Left renal cortex interstitium (tissue), 4 donors: ENCODE data around the gene SETBP1. TPM values are rescaled to one million over a fixed set of nuclear protein-coding genes. Genes with fewer than 3 reads are reported as not detected.

Source experiments
- DNase-seq, 4 donors: peaks; one replicate each; pipeline ENCODE4 v3.0.0-alpha.2; 2013; ENCODE audit warnings: low read depth in 4 of 4, low spot score in 2 of 4, missing footprints in 1 of 4
- polyA plus RNA-seq, 4 donors: library from polyadenylated mRNA; unstranded; fragments of 120-200 nt; gene quantifications; one replicate each; pipeline ENCODE4 v1.2.1, GENCODE V29; 2013; ENCODE audit not compliant: insufficient read length in 4 of 4

SETBP1 gene
- polyA plus RNA-seq, 4 donors = 28.3 to 34.8 (median 28.7) TPM

DNA sequence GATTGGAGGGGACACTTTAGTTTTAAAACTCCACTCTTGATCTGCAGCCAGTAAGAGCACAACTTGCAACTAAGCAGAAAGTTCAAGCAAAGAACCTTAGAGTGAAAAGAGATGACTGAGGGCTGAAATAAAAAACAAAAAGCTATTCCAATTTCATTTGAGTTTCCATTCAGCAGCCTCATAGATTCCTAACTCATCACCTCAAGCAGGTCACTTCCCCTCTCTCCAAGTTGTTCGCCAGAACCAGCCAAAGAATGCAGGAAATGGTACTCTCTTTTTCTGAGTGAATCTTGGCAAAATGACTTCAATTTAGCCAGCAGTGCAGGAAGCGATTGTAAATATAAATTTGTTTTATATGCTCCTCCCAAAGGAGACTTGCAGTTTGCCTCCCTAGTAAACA lies 213.3 kb downstream of the SETBP1 start:
- no peak for DNase-seq

DNA sequence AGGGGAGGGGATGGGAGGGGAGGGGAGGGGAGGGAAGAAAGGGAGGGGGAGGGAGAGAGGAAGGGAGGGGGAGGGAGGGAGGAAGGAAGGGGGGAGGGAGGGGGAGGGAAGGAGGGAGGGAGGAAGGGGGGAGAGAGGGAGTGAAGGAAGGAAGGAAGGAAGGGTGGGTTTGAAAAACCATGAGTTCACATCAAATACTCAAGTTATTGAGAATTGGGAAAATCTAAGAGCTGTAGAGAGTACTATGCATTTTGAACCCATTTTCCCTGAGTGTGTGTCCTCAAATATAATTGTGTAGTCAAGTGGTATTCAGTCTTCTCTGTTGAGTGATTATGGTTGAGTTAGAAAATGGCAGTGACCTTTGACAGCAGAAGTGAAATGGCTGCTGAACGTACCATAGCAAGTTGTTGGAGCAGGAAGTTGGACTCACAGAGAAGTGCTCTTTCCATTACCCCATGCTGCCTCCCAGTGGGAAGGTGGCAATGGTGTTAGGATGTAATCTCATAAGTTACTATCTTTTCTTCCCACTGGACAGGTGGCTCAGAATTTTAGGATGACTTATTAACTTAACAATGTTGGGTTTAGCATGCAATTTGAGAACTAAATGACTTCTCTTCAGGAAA lies 214.6 kb downstream of the SETBP1 start:
- no peak for DNase-seq

DNA sequence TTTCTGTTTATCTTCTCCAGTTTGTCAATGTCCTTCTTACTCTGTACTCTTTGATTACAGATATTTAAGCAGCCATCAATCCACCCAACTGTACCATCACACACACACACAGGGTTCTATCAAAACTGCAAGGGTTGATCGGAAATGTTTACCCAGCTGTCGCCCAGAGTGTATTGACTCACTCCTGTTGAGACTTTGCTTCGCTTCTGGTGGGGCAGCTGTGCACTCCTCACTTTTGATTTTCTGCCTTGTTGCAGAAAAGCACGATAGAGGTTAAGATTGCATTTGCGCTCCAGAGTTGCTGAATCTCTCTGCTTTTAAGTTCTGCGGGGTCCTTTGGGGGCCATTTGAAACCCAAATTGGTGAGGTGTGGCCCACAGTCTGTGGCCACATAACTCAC lies 216.2 kb downstream of the SETBP1 start:
- no peak for DNase-seq

DNA sequence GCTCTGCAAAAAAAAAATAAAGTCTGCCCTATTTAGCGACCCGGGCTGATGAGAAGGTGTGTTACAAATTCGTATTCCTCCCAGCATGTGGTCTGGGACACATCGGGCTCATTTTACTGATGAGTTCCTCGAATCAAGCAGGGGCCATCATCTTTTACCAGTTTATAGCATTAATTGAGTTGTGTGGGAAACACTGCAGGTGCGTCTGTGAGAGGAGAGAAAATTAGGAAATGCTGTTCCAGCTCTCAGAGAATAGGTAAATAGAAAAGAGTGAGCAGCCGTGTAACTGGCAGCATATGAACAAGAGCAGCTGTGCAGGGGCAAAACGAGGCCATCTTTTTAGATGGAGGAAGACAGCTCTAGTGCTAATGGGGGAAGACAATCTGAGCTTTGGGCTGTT lies 216.7 kb downstream of the SETBP1 start:
- no peak for DNase-seq

DNA sequence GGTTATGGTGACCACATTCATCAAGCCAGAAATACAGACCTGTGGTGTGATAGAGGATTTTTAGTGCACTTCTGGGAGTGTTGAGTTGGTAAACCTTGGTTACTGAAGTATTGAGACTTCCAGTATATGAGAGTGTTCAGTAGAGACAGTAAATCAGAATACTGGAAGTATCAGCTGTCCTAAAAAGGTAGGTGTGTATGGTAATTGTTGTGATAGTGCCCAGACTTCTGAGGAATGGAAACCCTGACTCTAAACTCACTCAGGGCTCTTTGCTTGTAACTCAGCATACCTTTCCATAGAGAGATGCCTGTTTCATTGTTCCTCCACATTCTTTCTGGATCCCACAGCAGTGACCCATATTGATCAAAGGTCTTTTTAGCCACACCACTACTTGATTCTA lies 217.1 kb downstream of the SETBP1 start:
- DNase-seq = no peak

DNA sequence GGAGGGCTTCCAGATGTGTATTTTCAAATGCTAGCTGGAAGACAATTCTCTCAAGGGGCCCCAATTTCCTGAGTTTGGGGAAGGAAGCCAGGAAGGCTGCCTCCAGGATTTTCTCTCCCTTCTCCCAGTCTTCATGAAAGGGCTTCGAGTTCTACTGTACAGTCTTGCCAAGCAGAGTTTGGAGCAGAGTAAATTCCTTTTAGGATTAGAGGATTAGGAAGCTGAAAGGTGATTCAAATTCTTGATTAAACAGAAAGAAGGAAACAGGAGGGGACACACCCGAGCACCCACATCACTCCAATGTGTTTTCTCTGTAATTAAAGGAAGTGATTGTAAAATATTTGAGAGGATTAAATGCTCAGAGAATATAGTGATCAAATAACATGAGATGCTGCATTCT lies 217.8 kb downstream of the SETBP1 start:
- no peak for DNase-seq

DNA sequence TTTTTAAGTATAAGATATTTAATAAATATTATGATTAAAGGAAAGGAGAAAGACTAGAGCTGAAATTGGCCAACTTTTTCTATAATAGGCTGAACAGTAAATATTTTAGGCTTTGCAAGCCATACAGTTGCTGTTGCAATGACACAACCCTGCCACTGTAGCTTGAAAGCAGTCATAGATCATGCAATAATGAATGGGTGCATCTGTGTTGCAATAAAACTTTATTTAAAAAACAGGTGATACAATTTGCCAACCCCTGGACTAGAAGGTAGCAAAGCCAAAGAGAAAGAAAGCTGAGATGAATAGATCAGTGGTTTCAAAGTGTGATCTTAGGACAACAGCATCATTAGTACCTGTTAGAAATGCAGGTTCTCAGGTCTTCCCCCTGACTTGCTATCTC lies 219.1 kb downstream of the SETBP1 start:
- no peak for DNase-seq

DNA sequence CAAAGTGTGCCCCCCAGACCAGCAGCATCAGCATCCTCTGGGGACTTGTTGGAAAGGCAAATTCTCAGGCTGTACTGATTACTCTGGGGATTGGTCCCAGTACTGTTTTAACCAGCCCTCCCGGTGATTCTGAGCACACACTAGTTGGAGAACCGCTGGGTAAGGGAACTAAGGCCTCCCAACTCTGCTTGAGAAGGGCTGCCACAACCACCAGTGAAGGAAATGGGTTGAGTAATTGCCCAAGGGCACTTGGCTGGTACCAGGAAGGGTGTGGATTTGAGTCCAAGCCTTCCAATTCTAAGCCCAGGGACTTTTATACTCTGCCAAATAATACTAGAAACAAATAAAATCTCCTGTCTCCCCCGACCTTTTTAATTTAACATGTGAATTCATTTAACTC lies 219.9 kb downstream of the SETBP1 start:
- DNase-seq = no peak

DNA sequence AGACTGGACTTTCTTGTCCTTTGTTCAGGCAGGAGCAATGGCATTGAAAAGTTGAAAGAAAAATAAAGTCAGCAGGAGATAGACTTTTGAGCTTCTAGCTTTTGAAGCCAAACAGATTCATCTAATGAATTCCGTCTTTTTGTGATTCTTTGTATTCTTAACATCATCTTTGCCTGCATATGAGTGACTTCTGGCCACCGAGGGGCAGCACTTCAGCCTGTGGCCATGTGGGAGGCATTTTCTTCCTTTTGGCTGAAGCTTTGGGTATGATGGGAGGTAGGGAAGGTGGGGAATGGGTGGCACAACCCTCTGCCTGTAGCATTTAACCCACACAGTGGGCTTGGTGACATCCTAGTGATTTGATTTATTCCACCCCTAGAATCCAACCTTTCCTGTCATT lies 220.6 kb downstream of the SETBP1 start:
- no peak for DNase-seq

DNA sequence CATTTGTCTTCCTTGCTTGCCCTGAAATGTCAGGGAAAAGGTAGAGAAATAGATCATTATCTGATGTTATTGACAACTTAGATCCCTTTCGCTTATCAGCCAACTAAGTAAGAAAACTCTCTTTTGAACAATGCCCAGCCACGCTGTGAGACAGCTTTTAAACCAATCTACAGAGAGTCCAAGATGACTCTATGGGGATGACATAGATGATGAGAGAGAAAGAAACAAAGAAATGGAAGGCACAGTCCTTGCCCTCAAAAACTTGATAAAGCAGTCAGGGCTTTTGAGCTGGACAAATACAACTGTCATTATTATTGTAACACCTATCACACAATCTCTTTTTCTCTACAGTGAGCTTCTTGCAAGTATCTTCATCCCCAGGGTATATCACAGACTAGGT lies 222.6 kb downstream of the SETBP1 start:
- no peak for DNase-seq

DNA sequence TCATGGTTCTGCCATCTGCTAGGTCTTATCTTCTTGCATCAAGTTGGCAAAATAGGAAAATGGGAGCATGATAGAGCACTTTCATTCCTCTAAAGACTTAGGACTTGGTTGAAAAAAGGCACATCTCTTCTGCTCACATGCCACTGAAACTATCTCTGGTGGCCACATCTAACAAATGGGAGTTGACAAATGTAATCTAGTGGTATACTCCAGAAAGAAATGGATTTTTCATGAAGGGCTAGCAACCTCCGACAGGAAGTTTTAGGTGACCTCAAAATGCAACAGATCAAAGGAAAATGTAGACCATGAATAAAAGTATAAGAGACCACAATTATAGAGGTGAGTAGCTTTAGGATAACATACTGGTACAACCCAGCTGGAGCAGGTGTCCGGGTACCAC lies 224.1 kb downstream of the SETBP1 start:
- DNase-seq = no peak

DNA sequence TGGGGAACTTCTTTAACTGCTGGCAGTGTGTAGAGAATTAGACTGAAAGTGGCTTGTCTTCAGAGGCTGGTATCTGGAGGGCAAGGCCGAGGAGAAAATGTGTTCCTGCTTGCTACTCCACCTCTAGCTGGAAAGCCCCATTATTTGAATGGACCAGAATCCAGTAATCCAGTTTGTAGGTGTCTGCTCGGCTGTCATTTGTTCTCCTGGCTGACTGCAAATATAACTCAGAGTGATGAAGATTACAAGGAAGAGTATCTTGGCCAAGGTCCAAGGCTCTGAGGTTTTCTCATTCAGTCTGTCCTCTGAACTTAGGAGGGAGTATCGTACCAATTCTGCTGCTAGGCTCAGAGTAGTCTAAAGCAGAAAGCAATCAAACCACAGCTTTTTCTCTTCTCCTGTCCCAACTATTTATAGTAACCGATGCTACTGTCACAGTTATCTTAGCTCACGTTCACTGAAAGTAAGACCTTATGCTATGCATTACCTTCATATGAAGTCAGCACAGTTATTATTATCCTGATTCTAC lies 228.6 kb downstream of the SETBP1 start:
- DNase-seq = no peak

DNA sequence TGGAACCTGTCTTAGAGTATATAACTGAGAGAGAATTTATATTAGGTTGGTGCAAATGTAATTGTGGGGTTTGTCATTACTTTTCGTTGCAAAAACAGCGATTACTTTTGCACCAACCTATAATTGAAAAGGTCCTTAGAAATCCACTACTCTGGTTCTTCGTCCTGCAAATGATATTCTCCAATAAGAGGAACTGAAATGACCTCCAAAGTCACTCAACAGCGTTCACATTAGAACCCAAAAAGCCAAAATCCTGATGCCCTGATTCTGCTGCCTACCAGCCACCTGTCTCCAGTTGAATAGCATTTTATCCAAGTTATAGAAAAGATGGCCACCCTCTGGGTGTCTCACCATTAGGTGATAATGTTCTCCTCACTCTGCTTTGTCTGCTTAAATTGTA lies 230.6 kb downstream of the SETBP1 start:
- DNase-seq = no peak

DNA sequence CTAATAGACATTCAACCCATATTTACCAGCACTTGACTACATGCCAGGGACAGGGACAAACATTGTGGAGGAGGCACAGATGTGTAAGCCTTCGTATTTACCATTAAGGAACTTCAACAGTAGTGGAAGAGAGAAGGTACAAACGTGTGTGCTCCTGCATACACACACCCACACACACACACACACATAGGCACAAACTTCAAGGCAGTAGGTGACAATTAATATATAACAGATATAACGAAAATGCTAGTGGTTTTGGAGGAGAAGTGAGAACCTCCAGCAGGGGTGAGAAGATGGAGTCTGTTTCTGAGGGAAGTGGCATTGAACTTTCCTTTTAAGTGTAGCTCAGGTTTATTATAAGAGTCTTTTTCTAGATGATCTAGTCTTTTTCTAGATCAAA lies 231.1 kb downstream of the SETBP1 start:
- DNase-seq = no peak

DNA sequence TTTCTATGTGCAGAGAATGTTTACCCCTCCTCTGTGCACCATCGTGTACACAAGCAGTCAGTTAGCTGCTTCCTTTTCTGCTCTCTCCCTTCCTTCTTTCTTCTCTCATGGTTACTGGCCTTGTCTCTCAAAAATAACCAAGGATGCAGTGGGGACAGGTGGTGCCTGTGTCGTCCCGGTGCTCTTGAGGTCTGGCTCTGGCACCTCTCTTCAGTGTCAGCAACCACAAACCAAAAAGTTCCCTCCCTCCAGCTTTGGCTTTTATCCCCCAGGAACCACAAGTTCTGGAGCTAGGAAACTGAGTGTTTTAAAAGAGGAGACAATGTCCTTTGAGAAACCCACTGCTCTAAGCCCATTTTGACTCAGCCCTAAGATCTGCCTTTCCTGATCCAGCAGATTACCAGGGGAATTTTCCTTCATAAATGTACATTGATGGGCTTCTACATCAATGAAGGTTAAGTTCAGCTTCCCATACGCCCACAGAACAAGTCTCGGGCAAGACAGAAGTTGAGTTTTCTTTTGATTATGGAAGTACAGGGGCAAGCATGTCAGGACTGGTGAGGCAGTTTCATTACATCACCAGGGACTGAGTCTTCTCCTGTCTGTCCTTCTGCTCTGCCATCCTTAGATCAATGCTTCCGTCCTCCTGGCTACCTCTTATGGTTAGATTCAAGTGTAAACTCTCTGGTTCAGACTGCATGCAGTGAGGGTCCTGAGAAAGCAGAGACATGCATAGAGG lies 232.2 kb downstream of the SETBP1 start:
- DNase-seq = no peak

DNA sequence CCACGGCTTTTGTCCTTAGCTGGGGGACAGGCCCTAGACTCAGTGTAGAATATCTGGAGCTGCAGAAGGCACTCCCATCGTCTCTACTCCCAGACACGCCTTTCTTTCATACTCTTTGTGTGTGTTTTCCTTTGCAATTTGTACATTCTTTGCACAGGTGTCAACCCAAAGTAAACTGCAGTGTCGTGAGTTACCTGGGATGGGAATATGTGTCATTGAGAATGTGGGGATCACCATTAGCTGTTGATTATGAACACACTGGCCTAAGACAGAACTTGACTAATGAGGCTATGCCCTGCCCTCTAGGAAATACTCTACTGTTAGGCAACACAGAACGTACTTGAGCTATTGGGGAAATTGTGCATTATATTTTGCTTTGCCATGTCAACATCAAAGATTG lies 233.3 kb downstream of the SETBP1 start:
- DNase-seq = no peak

DNA sequence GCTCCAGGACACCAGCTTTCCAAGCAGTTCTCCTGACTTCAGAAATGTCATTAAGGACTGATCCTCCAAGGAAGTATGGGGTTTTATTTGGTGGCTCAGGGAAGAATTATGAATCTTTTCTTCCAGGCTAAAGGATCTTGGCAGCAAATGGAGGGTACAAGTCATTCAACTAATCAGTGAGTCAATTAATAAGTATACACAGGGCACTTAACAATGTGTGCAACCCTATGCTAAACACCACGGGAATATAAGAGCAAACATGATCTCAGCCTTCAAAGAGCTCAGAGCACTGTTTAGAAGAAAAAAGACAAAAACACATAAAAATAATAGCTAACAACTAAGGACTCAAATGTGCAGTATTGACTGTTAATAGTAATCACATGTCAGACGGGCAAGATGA lies 234.5 kb downstream of the SETBP1 start:
- no peak for DNase-seq

DNA sequence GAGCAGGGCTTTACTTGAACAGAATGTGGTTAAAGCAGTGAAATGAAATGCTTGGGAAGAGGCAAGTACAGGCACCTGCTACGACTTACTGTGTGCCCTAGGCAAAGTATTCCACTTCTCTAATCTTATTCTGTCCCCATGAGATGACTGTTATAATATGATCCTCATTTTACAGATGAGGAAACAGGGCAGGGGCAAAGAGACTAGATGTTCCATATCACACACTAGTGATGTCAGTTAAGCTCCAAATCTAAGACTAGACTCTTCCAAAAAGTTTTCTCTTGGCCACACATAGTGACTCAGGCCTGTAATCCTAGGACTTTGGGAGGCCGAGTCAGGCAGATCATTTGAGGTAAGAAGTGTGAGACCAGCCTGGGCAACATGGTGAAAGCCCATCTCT lies 235.0 kb downstream of the SETBP1 start:
- DNase-seq = no peak

DNA sequence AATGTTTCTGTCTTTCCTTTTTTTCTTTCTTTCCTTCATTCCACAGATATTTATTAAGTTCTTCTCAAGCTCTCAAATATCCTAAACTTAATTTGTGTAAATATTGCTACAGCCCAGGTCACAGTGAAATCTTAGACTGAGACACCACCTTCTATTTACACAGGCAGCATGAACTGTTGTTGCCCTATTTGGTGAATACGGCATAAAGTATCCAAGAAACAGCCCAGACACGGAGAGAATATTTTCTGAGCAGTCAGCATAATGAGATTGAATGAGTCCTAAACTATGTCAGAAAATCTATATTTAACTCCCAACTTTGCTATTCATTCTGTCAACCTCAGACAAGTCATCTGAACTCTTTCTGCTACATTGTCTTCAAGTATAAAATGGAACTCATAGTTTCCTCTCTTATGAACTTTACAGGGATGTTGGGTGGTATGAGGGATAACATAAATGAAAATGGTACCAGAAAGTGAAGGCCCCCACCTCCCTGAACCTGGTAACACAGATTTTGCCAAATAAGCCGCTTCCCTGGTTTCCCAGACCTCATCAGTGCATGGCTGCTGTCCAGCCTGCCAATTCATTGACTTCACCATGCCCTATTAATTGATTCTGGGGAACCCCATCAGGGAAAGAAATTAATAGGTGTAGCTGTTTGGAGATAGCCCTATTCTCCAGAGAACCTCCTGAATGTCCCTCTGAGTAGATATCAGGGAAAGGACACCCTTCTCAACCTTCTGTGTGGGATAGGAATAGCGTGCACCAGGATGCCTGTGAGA lies 235.9 kb downstream of the SETBP1 start:
- no peak for DNase-seq

DNA sequence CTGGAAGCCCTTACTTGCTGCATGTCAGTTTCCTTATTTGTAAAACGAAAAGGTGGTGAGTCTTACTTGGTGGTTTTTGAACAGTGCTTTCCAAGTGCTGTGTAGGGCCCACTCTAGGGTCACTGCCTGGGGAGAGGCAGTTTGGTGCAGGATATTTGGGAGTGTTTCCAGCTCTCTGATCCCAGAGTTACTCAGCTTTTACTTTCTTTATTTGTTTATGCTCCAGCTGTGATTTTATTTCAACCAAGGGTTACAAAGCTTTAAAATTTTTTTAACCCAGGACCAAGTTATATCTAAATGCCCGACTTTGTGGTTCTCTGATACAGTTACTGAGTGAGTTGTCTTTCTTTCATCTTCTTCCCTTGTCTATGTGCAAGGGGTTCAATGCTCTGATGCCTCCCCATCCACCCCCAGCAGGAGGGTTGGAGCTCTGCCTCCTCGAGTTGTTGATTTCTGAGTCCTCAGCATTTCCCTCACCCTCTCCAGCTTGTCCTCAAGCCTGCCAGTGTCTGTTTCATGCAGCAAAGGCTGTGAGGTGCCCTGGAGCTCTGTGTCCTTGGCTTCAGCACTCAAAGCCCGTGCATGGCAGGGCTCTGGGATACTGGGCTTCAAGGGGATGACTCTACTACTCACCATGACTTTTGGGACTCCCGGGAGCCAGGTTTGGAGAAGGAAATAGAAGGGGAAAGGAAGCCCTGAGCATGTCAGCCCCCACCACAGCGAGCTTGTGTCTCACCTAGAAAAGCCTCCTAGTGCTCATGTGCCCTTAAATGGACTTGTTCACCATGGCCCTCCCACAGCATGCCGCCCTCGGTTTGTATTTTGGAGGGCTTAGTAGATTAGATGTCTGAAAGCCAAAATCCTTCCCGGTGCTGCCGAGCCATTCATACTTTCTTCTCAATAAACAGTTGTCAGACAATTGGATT lies 236.8 kb downstream of the SETBP1 start:
- no peak for DNase-seq

DNA sequence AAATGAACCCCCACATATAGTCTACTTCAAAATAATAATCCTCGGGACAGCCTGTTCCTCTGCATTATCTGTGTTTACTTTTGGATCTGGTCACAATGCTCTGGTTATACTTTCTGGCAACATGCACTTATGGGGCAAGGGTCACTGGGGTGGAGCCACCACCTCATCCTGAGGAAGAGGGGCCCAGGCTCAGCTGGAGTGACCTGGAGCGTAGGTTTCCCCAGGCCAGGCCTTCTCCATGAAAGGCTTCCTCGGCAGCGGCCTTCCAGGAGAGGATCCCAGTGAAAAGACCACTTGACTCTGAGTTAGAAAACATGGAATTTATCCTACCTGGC lies 237.4 kb downstream of the SETBP1 start:
- DNase-seq = no peak
